Activated CD8-positive, alpha-beta memory T cell treated with anti-CD3 and anti-CD28 coated beads for 4 hours (primary cell): Measurements from ENCODE around the gene TSPY1.
"Not testable (repeated sequence)": the region's sequence is repeated elsewhere in the genome, so short reads cannot be mapped to it uniquely, and the experiment has no call there.

Experiments
- DNase-seq, 2 donors: peaks; one replicate each; pipeline ENCODE4 v3.0.0-alpha.2; 2020; ENCODE audit warnings: low read depth in 2 of 2

Gene TSPY1, protein sequence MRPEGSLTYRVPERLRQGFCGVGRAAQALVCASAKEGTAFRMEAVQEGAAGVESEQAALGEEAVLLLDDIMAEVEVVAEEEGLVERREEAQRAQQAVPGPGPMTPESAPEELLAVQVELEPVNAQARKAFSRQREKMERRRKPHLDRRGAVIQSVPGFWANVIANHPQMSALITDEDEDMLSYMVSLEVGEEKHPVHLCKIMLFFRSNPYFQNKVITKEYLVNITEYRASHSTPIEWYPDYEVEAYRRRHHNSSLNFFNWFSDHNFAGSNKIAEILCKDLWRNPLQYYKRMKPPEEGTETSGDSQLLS

DNA sequence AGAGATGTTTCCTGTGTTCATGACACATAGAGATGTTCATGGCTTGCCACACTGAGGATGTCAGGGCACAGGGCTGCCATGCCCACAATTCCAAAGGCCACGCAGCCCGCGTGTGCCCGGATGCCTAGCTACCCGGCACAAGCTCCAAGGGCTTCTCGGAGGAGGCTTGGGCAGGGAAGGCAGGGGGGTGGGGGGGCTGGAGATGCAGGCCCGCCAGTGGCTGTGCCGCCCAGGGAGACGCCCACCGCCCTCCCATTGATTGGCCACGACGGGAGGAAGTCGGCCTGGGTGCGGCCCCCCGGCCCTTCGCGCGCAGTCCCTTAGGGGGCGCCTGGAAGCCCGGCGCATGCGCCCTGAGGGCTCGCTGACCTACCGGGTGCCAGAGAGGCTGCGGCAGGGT, at the start of gene TSPY1:
TSPY1 (plus strand) TSS at position 301 of the 400 bp plus-strand sequence; CDS start at position 347, 46 bp downstream.
- not testable (repeated sequence) for DNase-seq

DNA sequence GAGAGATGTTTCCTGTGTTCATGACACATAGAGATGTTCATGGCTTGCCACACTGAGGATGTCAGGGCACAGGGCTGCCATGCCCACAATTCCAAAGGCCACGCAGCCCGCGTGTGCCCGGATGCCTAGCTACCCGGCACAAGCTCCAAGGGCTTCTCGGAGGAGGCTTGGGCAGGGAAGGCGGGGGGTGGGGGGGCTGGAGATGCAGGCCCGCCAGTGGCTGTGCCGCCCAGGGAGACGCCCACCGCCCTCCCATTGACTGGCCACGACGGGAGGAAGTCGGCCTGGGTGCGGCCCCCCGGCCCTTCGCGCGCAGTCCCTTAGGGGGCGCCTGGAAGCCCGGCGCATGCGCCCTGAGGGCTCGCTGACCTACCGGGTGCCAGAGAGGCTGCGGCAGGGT, 20.2 kb downstream of the TSPY1 start, which contains the start of gene TSPY9:
TSPY9 (plus strand) TSS at position 301 of the 400 bp plus-strand sequence; CDS start at position 347, 46 bp downstream.
- DNase-seq, result not testable (repeated sequence)

DNA sequence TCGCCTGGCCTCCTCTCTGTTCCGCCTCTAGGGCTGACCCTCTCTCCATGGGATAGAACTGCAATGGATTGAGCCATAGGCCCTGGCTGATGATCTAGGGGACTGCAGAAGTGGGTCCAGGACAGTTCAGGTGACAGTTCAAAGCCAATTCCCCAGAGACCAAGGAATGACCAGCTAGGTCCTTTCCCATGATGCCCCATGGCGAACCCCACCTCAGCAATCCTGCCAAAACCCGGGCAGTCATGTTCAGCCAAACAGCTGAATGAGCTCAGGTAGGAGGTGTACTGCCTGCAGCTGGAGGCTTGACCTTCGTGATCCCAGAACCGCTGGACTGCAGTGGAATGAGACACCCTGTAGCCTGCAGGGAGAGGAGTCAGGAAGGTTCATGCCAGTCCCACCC, 37.6 kb downstream of the TSPY1 start:
- DNase-seq, result not testable (repeated sequence)

DNA sequence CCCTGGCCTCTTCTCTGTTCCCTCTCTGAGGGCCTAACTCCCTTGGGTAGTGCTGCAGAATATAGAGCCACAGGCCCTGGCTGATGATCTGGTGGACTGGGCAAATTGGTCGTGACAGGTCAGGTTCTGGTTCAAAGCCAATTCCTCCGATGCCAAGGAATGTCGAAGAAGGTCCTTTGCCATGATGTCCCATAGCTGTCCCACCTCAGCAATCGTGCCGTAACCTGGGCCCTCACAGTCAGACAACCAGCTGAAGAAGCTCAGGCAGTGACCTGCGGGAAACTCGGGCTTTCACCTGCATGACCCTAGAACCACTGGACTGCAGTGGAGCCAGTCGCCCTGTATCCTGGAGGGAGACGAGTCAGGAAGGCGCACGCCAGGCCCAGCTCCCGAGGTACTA, 49.5 kb downstream of the TSPY1 start:
- DNase-seq, result not testable (repeated sequence)
